AG04449 (cell line): ENCODE data around the gene VCX2.
"Not testable (repeated sequence)": the region's sequence is repeated elsewhere in the genome, so short reads cannot be mapped to it uniquely, and the experiment has no call there.

ENCODE experiments used
- CTCF ChIA-PET: fragments of 350-600 bp; formaldehyde crosslinking; extraction: SDS; loops from one replicate; lab custom pipeline; 2021; ENCODE audit warnings: antibody characterized with exemption; lab: Yijun Ruan, JAX
- POLR2A ChIA-PET: fragments of 400-600, 350-600 bp; formaldehyde crosslinking; extraction: SDS; loops from one replicate; lab custom pipeline; 2020; ENCODE audit warnings: antibody characterized with exemption, inconsistent platforms; lab: Yijun Ruan, JAX
- DNase-seq: peaks from one replicate; pipeline ENCODE4 v3.0.0-alpha.2; 2010; ENCODE audit warnings: low read depth, low spot score
- H3K4me3 ChIP-seq: 2 replicates; pipeline ENCODE4 v1.5.1; 2011; ENCODE audit warnings: low read depth, mild to moderate bottlenecking, control low read depth, low read length
- CTCF ChIP-seq: IDR thresholded peaks from one replicate; pipeline ENCODE4 v1.5.1; 2011; ENCODE audit warnings: mild to moderate bottlenecking, moderate library complexity, low read length, control low read depth, inconsistent platforms; ENCODE audit not compliant: insufficient read depth; ENCODE audit errors: missing control alignments

Gene VCX2

DNA sequence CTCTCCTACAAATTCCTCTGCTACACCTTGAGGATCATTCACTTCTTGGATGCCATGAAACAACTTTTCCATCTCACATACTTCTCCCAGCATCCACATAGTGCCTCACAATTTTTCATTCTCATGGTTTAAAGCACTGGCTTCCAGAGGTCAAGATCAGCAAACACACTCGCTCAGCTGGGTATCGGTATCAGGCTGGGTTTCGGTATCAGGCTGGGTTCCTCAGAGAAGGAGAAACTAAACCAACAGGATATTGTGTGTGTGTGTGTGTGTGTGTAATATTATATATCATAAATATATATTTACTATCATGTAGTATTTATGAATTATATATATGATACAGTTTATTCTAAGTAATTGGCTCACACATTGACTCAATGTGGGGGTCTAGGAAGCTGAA, at the start of gene VCX2:
Gene VCX2 (minus strand): TSS at position 99 of the 400 bp plus-strand sequence. CDS start 624 bp downstream, outside the sequence.
- H3K4me3 ChIP-seq, POLR2A ChIA-PET, CTCF ChIA-PET, DNase-seq: not testable (repeated sequence)

DNA sequence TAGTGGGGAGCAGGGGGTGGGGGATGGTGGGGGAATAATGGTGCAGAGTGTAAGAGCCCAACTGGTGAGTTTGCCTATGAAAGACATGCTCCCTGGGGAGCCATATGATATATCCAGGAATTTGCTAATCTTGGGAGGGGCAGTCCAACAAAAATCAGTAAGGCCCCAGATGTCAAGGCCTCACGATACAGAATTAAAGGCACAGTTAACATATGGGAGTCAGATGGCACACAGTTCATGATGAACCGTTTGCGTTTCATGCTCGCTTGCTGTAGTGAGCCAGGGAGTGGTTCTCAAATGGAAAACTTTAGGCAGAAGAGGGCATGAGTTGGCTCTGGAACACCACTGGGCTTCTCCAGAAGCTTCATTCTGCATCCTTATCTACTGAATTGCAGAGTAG, 33.9 kb upstream of the VCX2 start:
- POLR2A ChIA-PET: no interaction called here
- no peak for DNase-seq
- H3K4me3 ChIP-seq: no peak overlapping the region
- CTCF ChIA-PET: no interaction called here
- TF ChIP-seq CTCF: no peak

DNA sequence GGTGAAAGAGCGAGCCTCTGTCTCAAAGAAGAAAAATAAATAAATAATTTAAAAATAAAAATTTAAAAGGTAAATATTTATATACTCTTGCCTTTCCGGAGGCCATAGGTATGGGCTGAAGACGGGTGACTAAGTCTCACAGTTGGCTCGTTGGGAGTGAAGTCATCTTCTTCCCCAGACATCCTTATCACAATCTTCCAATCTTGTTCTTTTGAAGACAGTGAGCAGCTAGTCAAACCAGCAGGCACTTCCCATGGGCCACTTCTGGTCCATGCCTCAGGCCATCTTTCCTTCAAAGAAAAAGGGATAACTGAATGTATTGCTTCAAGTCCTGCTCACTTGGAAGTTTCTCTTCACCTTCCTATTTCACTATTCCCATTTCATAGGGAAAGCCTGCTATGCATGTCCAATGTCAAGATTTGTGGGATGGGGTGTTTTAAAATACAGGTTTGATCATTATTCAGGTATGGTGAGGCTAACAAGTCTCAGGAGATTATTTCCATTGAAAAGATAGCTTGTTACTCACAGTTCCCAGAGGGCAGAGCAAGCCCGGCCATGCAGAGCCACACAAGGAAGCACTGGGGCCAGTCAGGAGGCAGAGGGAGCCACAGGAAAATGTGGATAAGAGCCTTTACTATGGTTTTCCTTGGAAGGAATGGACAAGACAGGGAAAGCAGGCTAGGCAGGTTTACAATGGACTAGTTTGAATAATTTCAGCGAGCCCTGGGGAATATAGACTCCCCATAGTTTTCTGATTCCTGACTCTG, 33.3 kb upstream of the VCX2 start:
- ChIA-PET CTCF (no interaction called here), POLR2A (no interaction called here)

DNA sequence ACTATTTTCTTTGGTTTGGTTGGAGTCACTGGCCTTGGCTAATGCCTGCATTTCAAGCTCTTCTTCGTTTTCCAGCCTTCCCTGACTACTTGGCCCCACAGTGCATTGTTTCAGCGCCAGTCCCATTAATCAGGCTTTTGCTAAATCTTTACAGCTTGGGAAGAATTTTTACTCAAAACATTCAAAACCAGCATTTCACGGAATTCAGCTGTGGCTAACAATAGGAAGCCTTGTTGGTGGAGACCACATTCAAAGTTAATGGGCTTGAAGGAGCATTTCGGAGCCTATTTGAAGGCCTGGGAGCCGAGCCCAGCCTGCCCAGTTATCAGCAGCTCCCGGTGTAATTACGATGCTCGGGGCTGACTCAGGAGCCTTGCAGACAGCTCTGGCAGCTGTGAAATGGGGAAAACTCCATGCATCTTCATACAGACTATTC, 30.8 kb upstream of the VCX2 start:
- ChIA-PET CTCF (no interaction called here), POLR2A (no interaction called here)
- no peak for DNase-seq
- TF ChIP-seq CTCF: no peak
- H3K4me3 ChIP-seq: no peak overlapping the region

More for the DNA sequence above, 33.3 kb upstream of the VCX2 start:
- TF ChIP-seq CTCF: no peak
- DNase-seq: no peak
- H3K4me3 ChIP-seq: no peak overlapping the region

- H3K4me3 ChIP-seq: no peak overlapping the region
- TF ChIP-seq CTCF: no peak
- no peak for DNase-seq
- CTCF ChIA-PET: no interaction called here
- POLR2A ChIA-PET: no interaction called here
Observed at GRCh38 chrX:8196776-8197175, 25.7 kb upstream of the VCX2 start.

GRCh38 chrX:8194216-8194615, 23.1 kb upstream of the VCX2 start:
- no peak overlapping the region for H3K4me3 ChIP-seq
- TF ChIP-seq CTCF: no peak
- ChIA-PET CTCF (no interaction called here), POLR2A (no interaction called here)
- no peak for DNase-seq

- DNase-seq: no peak
- ChIA-PET CTCF (no interaction called here), POLR2A (no interaction called here)
- no peak for TF ChIP-seq CTCF
- H3K4me3 ChIP-seq: no peak overlapping the region
Observed at GRCh38 chrX:8192276-8192675, 21.2 kb upstream of the VCX2 start.
